Activated naive CD4-positive, alpha-beta T cell treated with anti-CD3 and anti-CD28 coated beads, Interleukin-2, amount 50 U/mL, for 72 hours (primary cell): ENCODE measurements around the gene H2BK1. TPM values are rescaled to one million over a fixed set of nuclear protein-coding genes. Genes with fewer than 3 reads are reported as not detected.

ENCODE experiments used
- ATAC-seq, 2 donors: fragments of 150-1000 bp; cut with Tn5 transposase; 2 replicates each; pipeline ENCODE4 v1.10.0; 2021; ENCODE audit warnings: mild to moderate bottlenecking in 2 of 2, moderate library complexity in 2 of 2
- DNase-seq, 2 donors: peaks; one replicate each; pipeline ENCODE4 v3.0.0; 2021 to 2022; ENCODE audit warnings: low spot score in 2 of 2
- H3K27ac Mint-ChIP-seq, 2 donors: one replicate each; pipeline ENCODE4 v1.8.0; 2022; ENCODE audit warnings: mild to moderate bottlenecking in 2 of 2, mixed read lengths in 2 of 2
- H3K36me3 Mint-ChIP-seq, 2 donors: one replicate each; pipeline ENCODE4 v1.8.0; 2022; ENCODE audit warnings: mixed read lengths in 2 of 2
- H3K9me3 Mint-ChIP-seq, 2 donors: one replicate each; pipeline ENCODE4 v1.8.0; 2022; ENCODE audit warnings: mixed read lengths in 2 of 2
- total RNA-seq, 2 donors: library from RNA; stranded (reverse); gene quantifications; one replicate each; pipeline ENCODE4 v1.2.3, GENCODE V29; 2022

The H2BK1 gene
- total RNA-seq = 1 to 10 TPM in 1 of 2 donors, not detected in 1; 1.2 TPM

- Mint-ChIP-seq H3K9me3 (no peaks in the 10 kb centered on the region), H3K27ac (peak within 1 kb of the TSS in 1 of 2 donors; percentile 58), H3K36me3 (peaks cover 4 to 5% of the 10 kb centered on the region in 2 donors)
- no peak for ATAC-seq
- DNase-seq = no peak
These were observed at the start of gene H2BK1 for GRCh38 chr7:151210087-151210854. H2BK1 (minus strand) TSS chr7:151210488; CDS start chr7:151210318, 170 bp downstream.

GRCh38 chr7:151257990-151258389, 47.7 kb upstream of the H2BK1 start:
- DNase-seq = no peak
- ATAC-seq = no peak
- peak overlapping the region in 1 of 2 donors; percentile 8 for H3K27ac Mint-ChIP-seq
- no peaks in the 10 kb centered on the region for H3K36me3 Mint-ChIP-seq
- H3K9me3 Mint-ChIP-seq = no peaks in the 10 kb centered on the region

- Mint-ChIP-seq H3K9me3 (no peaks in the 10 kb centered on the region), H3K36me3 (no peaks in the 10 kb centered on the region), H3K27ac (no peak overlapping the region)
These were observed 46.2 kb upstream of the H2BK1 start for GRCh38 chr7:151256410-151257045.

GRCh38 chr7:151255390-151255789, 45.1 kb upstream of the H2BK1 start:
- DNase-seq (no peak), ATAC-seq (no peak)
- Mint-ChIP-seq H3K9me3 (no peaks in the 10 kb centered on the region), H3K27ac (no peak overlapping the region), H3K36me3 (peaks cover 0 to 8% of the 10 kb centered on the region in 2 donors)

More at GRCh38 chr7:151256410-151257045, 46.2 kb upstream of the H2BK1 start:
- DNase-seq = no peak
- ATAC-seq = no peak

GRCh38 chr7:151254851-151255250, 44.6 kb upstream of the H2BK1 start:
- H3K9me3 Mint-ChIP-seq = no peaks in the 10 kb centered on the region
- H3K27ac Mint-ChIP-seq = no peak overlapping the region
- DNase-seq (no peak), ATAC-seq (no peak)
- peaks cover 0 to 8% of the 10 kb centered on the region in 2 donors for H3K36me3 Mint-ChIP-seq

- H3K9me3 Mint-ChIP-seq = no peaks in the 10 kb centered on the region
- no peak for ATAC-seq
These were observed 44.0 kb upstream of the H2BK1 start for GRCh38 chr7:151254316-151254715.

GRCh38 chr7:151252961-151253711, 42.8 kb upstream of the H2BK1 start:
- no peak overlapping the region for H3K27ac Mint-ChIP-seq
- DNase-seq (no peak), ATAC-seq (no peak)
- no peaks in the 10 kb centered on the region for H3K9me3 Mint-ChIP-seq
- H3K36me3 Mint-ChIP-seq = peaks cover 0 to 8% of the 10 kb centered on the region in 2 donors

More at GRCh38 chr7:151254316-151254715, 44.0 kb upstream of the H2BK1 start:
- H3K36me3 Mint-ChIP-seq = peaks cover 0 to 8% of the 10 kb centered on the region in 2 donors
- DNase-seq = no peak
- H3K27ac Mint-ChIP-seq = no peak overlapping the region

GRCh38 chr7:151252561-151252835, 42.2 kb upstream of the H2BK1 start:
- no peak overlapping the region for H3K27ac Mint-ChIP-seq
- ATAC-seq (no peak), DNase-seq (no peak)
- H3K36me3 Mint-ChIP-seq = peaks cover 0 to 8% of the 10 kb centered on the region in 2 donors
- no peaks in the 10 kb centered on the region for H3K9me3 Mint-ChIP-seq

GRCh38 chr7:151251689-151252560, 41.6 kb upstream of the H2BK1 start:
- peaks cover 0 to 8% of the 10 kb centered on the region in 2 donors for H3K36me3 Mint-ChIP-seq
- H3K9me3 Mint-ChIP-seq = no peaks in the 10 kb centered on the region
- ATAC-seq (no peak), DNase-seq (no peak)
- H3K27ac Mint-ChIP-seq = no peak overlapping the region

GRCh38 chr7:151251328-151251688, 41.0 kb upstream of the H2BK1 start:
- DNase-seq (no peak), ATAC-seq (no peak)
- Mint-ChIP-seq H3K36me3 (peaks cover 0 to 8% of the 10 kb centered on the region in 2 donors), H3K27ac (no peak overlapping the region), H3K9me3 (no peaks in the 10 kb centered on the region)

- peaks cover 0 to 8% of the 10 kb centered on the region in 2 donors for H3K36me3 Mint-ChIP-seq
- ATAC-seq (no peak), DNase-seq (no peak)
- H3K27ac Mint-ChIP-seq = no peak overlapping the region
- no peaks in the 10 kb centered on the region for H3K9me3 Mint-ChIP-seq
These were observed 40.2 kb upstream of the H2BK1 start for GRCh38 chr7:151250181-151251132.

GRCh38 chr7:151249732-151250072, 39.4 kb upstream of the H2BK1 start:
- ATAC-seq (no peak), DNase-seq (no peak)
- Mint-ChIP-seq H3K36me3 (peaks cover 0 to 8% of the 10 kb centered on the region in 2 donors), H3K27ac (no peak overlapping the region), H3K9me3 (no peaks in the 10 kb centered on the region)

- Mint-ChIP-seq H3K27ac (no peak overlapping the region), H3K36me3 (peaks cover 0 to 8% of the 10 kb centered on the region in 2 donors), H3K9me3 (no peaks in the 10 kb centered on the region)
- ATAC-seq = peak in 1 of 2 donors; percentile 12
- DNase-seq = peak in 1 of 2 donors; percentile 42
These were observed 38.9 kb upstream of the H2BK1 start for GRCh38 chr7:151249034-151249731.

- ATAC-seq = peak in 1 of 2 donors; percentile 9
- peaks cover 0 to 8% of the 10 kb centered on the region in 2 donors for H3K36me3 Mint-ChIP-seq
- no peak within 1 kb of the TSS for H3K27ac Mint-ChIP-seq
- DNase-seq = no peak
- H3K9me3 Mint-ChIP-seq = no peaks in the 10 kb centered on the region
These were observed 38.2 kb upstream of the H2BK1 start, which contains the start of gene SMARCD3 for GRCh38 chr7:151248346-151249033. SMARCD3 (minus strand) TSS chr7:151248694; CDS start chr7:151248562, 132 bp downstream.
